H1 (cell line): Measurements from ENCODE around the gene CES3. TPM values are rescaled to one million over a fixed set of nuclear protein-coding genes. Genes with fewer than 3 reads are reported as not detected.

Experiments
- CHD7 ChIP-seq: fragments of 300-600 bp; sonication (generic); IDR thresholded peaks from 2 replicates; pipeline ENCODE4 v1.7.1; 2012; ENCODE audit warnings: low read length, moderate library complexity, mild to moderate bottlenecking, inconsistent platforms; ENCODE audit not compliant: insufficient replicate concordance
- PHF8 ChIP-seq: fragments of 200-600 bp; sonication (generic); conservative IDR thresholded peaks from 2 replicates; pipeline ENCODE4 v1.7.1; 2012; ENCODE audit warnings: low read depth, mild to moderate bottlenecking, inconsistent platforms, low read length, moderate library complexity
- RNF2 ChIP-seq: fragments of 200-900, 300-1000 bp; sonication (generic); IDR thresholded peaks from 2 replicates; pipeline ENCODE4 v1.7.1; 2016; ENCODE audit warnings: borderline replicate concordance, low read depth, mild to moderate bottlenecking, antibody characterized with exemption, low read length; ENCODE audit not compliant: poor library complexity, severe bottlenecking; ENCODE audit errors: missing control alignments
- polyA plus RNA-seq, 7 experiments: library from polyadenylated mRNA; depleted of rRNA in 3 of 7; stranded (reverse) in 5 of 7; unstranded in 2 of 7; fragments of >200 nt in 5 of 7; fragments of 200-250 nt in 2 of 7; gene quantifications; 1 replicate in 5 of 7; 2 replicates in 1 of 7; 4 replicates in 1 of 7; pipeline versions ENCODE4 v1.2.1 to v1.2.3, GENCODE V29; 2011 to 2013; ENCODE audit warnings: missing spikeins in 2 of 7, mixed read lengths in 2 of 7
- total RNA-seq: library from RNA; stranded (reverse); fragmentation: NEBNext Ultra II Directional; extraction: Animal tissue kit (Norgen Biotek cat#: 25700); gene quantifications from 2 replicates; pipeline ENCODE4 v1.2.1, GENCODE V29; 2021

Gene CES3
- total and polyA plus RNA-seq, 2 of the 8 experiments (the other 6 are each of a cell fraction or from before 2014, with no cell fraction given), result 1.6 to 2.2 TPM

- TF ChIP-seq PHF8, result no peak
- TF ChIP-seq RNF2, result no peak
- no peak for TF ChIP-seq CHD7
These were observed 11.9 kb downstream of the CES3 start (continued) for GRCh38 chr16:66972983-66973382.
